ENCODE measurements around the gene NUDT1. TPM values are rescaled to one million over a fixed set of nuclear protein-coding genes. Genes with fewer than 3 reads are reported as not detected.

NUDT1 gene
- total RNA-seq, 1 experiment from 2014 or later: 92.6 TPM

DNA sequence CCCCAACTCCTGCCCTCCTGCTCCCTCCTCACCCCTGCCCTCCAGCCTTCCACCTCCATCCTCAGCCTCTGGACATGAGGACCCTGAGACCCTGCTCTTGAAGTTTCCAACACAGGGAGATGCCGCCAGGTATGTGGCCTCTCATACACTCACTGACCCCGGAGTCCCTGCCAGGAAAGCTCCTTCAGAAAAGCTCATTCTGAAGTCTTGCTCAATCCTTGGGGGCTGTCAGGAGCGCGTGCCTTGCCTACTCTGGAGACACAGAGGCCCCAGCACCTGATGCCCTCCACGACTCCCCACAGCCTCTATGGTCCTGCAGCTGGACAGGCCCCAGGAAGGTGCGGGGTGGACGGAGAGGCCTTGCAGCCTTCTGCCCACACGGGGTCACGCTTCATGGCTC lies 11.0 kb downstream of the NUDT1 start:
- TF ChIP-seq SIN3A (IDR thresholded peaks at IDR 0.05; ENCODE audit: borderline replicate concordance, insufficient read depth, low read depth, low read length): no peak
- no peak for TF ChIP-seq POLR2AphosphoS5 (IDR thresholded peaks at IDR 0.05; ENCODE audit: low read depth, low read length)
- TF ChIP-seq TCF7L2 (IDR thresholded peaks at IDR 0.05; ENCODE audit: low read depth, low read length): no peak
- TF ChIP-seq, protein P1, sequence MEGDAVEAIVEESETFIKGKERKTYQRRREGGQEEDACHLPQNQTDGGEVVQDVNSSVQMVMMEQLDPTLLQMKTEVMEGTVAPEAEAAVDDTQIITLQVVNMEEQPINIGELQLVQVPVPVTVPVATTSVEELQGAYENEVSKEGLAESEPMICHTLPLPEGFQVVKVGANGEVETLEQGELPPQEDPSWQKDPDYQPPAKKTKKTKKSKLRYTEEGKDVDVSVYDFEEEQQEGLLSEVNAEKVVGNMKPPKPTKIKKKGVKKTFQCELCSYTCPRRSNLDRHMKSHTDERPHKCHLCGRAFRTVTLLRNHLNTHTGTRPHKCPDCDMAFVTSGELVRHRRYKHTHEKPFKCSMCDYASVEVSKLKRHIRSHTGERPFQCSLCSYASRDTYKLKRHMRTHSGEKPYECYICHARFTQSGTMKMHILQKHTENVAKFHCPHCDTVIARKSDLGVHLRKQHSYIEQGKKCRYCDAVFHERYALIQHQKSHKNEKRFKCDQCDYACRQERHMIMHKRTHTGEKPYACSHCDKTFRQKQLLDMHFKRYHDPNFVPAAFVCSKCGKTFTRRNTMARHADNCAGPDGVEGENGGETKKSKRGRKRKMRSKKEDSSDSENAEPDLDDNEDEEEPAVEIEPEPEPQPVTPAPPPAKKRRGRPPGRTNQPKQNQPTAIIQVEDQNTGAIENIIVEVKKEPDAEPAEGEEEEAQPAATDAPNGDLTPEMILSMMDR (IDR thresholded peaks at IDR 0.05): no peak
- TF ChIP-seq, protein P2, sequence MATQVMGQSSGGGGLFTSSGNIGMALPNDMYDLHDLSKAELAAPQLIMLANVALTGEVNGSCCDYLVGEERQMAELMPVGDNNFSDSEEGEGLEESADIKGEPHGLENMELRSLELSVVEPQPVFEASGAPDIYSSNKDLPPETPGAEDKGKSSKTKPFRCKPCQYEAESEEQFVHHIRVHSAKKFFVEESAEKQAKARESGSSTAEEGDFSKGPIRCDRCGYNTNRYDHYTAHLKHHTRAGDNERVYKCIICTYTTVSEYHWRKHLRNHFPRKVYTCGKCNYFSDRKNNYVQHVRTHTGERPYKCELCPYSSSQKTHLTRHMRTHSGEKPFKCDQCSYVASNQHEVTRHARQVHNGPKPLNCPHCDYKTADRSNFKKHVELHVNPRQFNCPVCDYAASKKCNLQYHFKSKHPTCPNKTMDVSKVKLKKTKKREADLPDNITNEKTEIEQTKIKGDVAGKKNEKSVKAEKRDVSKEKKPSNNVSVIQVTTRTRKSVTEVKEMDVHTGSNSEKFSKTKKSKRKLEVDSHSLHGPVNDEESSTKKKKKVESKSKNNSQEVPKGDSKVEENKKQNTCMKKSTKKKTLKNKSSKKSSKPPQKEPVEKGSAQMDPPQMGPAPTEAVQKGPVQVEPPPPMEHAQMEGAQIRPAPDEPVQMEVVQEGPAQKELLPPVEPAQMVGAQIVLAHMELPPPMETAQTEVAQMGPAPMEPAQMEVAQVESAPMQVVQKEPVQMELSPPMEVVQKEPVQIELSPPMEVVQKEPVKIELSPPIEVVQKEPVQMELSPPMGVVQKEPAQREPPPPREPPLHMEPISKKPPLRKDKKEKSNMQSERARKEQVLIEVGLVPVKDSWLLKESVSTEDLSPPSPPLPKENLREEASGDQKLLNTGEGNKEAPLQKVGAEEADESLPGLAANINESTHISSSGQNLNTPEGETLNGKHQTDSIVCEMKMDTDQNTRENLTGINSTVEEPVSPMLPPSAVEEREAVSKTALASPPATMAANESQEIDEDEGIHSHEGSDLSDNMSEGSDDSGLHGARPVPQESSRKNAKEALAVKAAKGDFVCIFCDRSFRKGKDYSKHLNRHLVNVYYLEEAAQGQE (IDR thresholded peaks at IDR 0.05; ENCODE audit: insufficient read depth in 1 of 2, low read depth in 2 of 2, low read length in 1 of 2): no peak
- Histone ChIP-seq H3K4me3 (ENCODE audit: low read depth in 2 of 2, low read length in 2 of 2) (no peak overlapping the region), H3K27me3 (ENCODE audit: control insufficient read depth, insufficient read depth, low read length) (no peaks in the 10 kb centered on the region), H3K27ac (ENCODE audit: low read length) (no peak overlapping the region), H3K36me3 (ENCODE audit: control insufficient read depth, insufficient read depth, low read length) (no peaks in the 10 kb centered on the region; the same call in 1 of the 2 replicates), H3K9me3 (ENCODE audit: control insufficient read depth, insufficient read depth, low read depth, low read length) (no peaks in the 10 kb centered on the region), H3K4me1 (ENCODE audit: control insufficient read depth, insufficient read depth, low read length) (peaks cover 5% of the 10 kb centered on the region)
- in situ Hi-C loops (cut with HindIII; ENCODE audit: low pct_unique_long_range_greater_than_20kb, low sequenced_read_pairs): no loop called here
- intact Hi-C loops (cut with micrococcal nuclease; ENCODE audit: unreplicated experiment): no loop called here
- ATAC-seq (no peak), DNase-seq (ENCODE audit: low read depth, low spot score) (no peak)
- POLR2A ChIA-PET: no interaction called here
- no TSS peak for BruUV-seq (replicated peaks)
- CTCF ChIA-PET: no interaction called here

DNA sequence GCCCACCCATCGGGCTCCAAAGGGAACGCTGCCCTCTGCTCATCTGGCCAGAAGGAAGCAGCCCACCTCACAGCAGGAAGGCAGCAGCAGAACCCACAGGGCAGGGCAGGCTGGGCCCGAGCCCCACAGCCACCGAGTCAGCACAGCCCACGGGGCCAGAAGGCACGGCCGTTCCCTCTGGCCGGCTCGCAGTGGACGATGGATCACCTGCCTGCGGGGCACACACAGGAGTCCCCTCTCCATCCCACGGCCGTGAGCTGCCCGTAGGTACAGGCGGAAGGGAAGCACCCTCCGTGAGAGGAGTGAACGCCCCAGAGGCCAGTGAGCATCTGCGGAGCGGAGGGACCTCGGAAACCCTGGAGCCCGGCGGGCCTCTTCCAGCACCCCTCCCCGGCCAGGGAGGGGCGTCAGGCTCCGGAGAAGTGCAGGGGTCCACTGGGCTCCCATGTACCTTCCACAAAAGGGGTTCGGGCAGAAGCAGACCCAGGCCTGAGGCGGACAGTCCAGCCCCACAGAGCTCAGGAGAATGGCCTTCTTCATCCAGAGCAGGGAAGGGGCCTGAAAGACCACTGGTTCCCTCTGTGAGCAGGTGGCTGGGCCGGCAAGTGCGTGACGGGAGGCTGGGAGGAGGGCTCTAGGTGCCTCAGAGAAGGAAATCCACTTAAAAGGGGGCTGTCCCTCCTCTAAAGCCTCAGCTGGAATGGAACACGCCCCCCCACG lies 11.7 kb downstream of the NUDT1 start:
- Histone ChIP-seq H3K36me3 (ENCODE audit: control insufficient read depth, insufficient read depth, low read length) (no peaks in the 10 kb centered on the region; the same call in 1 of the 2 replicates), H3K27ac (ENCODE audit: low read length) (no peak overlapping the region), H3K9me3 (ENCODE audit: control insufficient read depth, insufficient read depth, low read depth, low read length) (no peaks in the 10 kb centered on the region), H3K4me1 (ENCODE audit: control insufficient read depth, insufficient read depth, low read length) (peaks cover 5% of the 10 kb centered on the region), H3K4me3 (ENCODE audit: low read depth in 2 of 2, low read length in 2 of 2) (no peak overlapping the region), H3K27me3 (ENCODE audit: control insufficient read depth, insufficient read depth, low read length) (no peaks in the 10 kb centered on the region)
- ATAC-seq (no peak), DNase-seq (ENCODE audit: low read depth, low spot score) (no peak)
- no TSS peak for BruUV-seq (replicated peaks)
- CTCF ChIA-PET: no interaction called here
- TF ChIP-seq, protein P2 (IDR thresholded peaks at IDR 0.05; ENCODE audit: insufficient read depth in 1 of 2, low read depth in 2 of 2, low read length in 1 of 2): no peak
- TF ChIP-seq POLR2AphosphoS5 (IDR thresholded peaks at IDR 0.05; ENCODE audit: low read depth, low read length): no peak
- TF ChIP-seq SIN3A (IDR thresholded peaks at IDR 0.05; ENCODE audit: borderline replicate concordance, insufficient read depth, low read depth, low read length): no peak
- no peak for TF ChIP-seq TCF7L2 (IDR thresholded peaks at IDR 0.05; ENCODE audit: low read depth, low read length)
- TF ChIP-seq, protein P1 (IDR thresholded peaks at IDR 0.05): no peak
- POLR2A ChIA-PET: no interaction called here
- intact Hi-C loops (cut with micrococcal nuclease; ENCODE audit: unreplicated experiment) (no loop called here), in situ Hi-C loops (cut with HindIII; ENCODE audit: low pct_unique_long_range_greater_than_20kb, low sequenced_read_pairs) (no loop called here)
